WTC11 (cell line): ENCODE measurements around the gene PRR35. TPM values are rescaled to one million over a fixed set of nuclear protein-coding genes. Genes with fewer than 3 reads are reported as not detected.
A peak's percentile ranks its signal among the peaks of the same experiment; 100 is the strongest.

Experiments used
- ATAC-seq: fragments of 200-7000 bp; cut with Tn5 transposase; 2 replicates; pipeline ENCODE4 v1.10.0; 2021; ENCODE audit warnings: mild to moderate bottlenecking, moderate library complexity
- CTCF ChIA-PET: fragments of 300-600 bp; sonication (Branson Sonifier 250); formaldehyde crosslinking; loops from one replicate; lab custom pipeline; 2021; ENCODE audit warnings: antibody characterized with exemption; lab: Charles Lee
- POLR2A ChIA-PET: fragments of 350-600 bp; sonication (Branson Sonifier 250); formaldehyde crosslinking; loops from one replicate; lab custom pipeline; 2021; ENCODE audit warnings: antibody characterized with exemption; lab: Charles Lee
- DNase-seq: peaks from one replicate; pipeline ENCODE4 v3.0.0; 2021; ENCODE audit warnings: low spot score
- H3K27ac Mint-ChIP-seq: 2 replicates; pipeline ENCODE4 v1.8.0; 2021; ENCODE audit warnings: mixed read lengths
- H3K27me3 Mint-ChIP-seq: 2 replicates; pipeline ENCODE4 v1.8.0; 2021; ENCODE audit warnings: low read depth, mild to moderate bottlenecking, moderate library complexity, mixed read lengths
- H3K36me3 Mint-ChIP-seq: 2 replicates; pipeline ENCODE4 v1.8.0; 2021; ENCODE audit warnings: mixed read lengths
- H3K4me1 Mint-ChIP-seq: 2 replicates; pipeline ENCODE4 v1.8.0; 2022; ENCODE audit warnings: mixed read lengths
- H3K4me3 Mint-ChIP-seq: 2 replicates; pipeline ENCODE4 v1.8.0; 2021; ENCODE audit warnings: mild to moderate bottlenecking, moderate library complexity, mixed read lengths
- H3K9me3 Mint-ChIP-seq: 2 replicates; pipeline ENCODE4 v1.8.0; 2021; ENCODE audit warnings: mixed read lengths
- GRHL2 ChIP-seq: fragments of 250-450 bp; sonication (Bioruptor Pico); IDR thresholded peaks from 2 replicates; pipeline ENCODE4 v1.8.0; 2022; ENCODE audit warnings: mild to moderate bottlenecking, moderate library complexity; ENCODE audit not compliant: insufficient replicate concordance, severe bottlenecking
- NR2C2 ChIP-seq: sonication (generic); formaldehyde crosslinking; IDR thresholded peaks from 2 replicates; pipeline ENCODE4 v1.8.0; 2022; ENCODE audit warnings: mild to moderate bottlenecking, missing genetic modification reagents
- RORB ChIP-seq: fragments of 250-450 bp; sonication (Bioruptor Pico); IDR thresholded peaks from 2 replicates; pipeline ENCODE4 v1.9.0; 2021; ENCODE audit warnings: mild to moderate bottlenecking
- USF2 ChIP-seq: sonication (generic); formaldehyde crosslinking; IDR thresholded peaks from 2 replicates; pipeline ENCODE4 v1.8.1; 2023; ENCODE audit warnings: mild to moderate bottlenecking, missing genetic modification reagents, moderate library complexity
- ZNF138 ChIP-seq: sonication (generic); formaldehyde crosslinking; conservative IDR thresholded peaks from 2 replicates; pipeline ENCODE4 v1.8.1; 2022; ENCODE audit warnings: mild to moderate bottlenecking, moderate library complexity, missing genetic modification reagents
- ZNF232 ChIP-seq: sonication (generic); formaldehyde crosslinking; IDR thresholded peaks from 2 replicates; pipeline ENCODE4 v1.8.0; 2022; ENCODE audit warnings: mild to moderate bottlenecking, missing genetic modification reagents
- ZNF532 ChIP-seq: fragments of 250-450 bp; sonication (Bioruptor Pico); IDR thresholded peaks from 2 replicates; pipeline ENCODE4 v1.9.0; 2021; ENCODE audit warnings: mild to moderate bottlenecking, borderline replicate concordance
- total RNA-seq: library from RNA; stranded (reverse); gene quantifications from 3 replicates; pipeline ENCODE4 v1.2.3, GENCODE V29; 2021
- TF ChIP-seq, protein P1 (sequence below): sonication (generic); formaldehyde crosslinking; IDR thresholded peaks from 2 replicates; pipeline ENCODE4 v1.8.1; 2023; ENCODE audit warnings: mild to moderate bottlenecking, missing genetic modification reagents
- TF ChIP-seq, protein P2 (sequence below): fragments of 250-450 bp; sonication (Bioruptor Pico); IDR thresholded peaks from 2 replicates; pipeline ENCODE4 v1.9.0; 2021; ENCODE audit warnings: mild to moderate bottlenecking
- TF ChIP-seq, protein P3 (sequence below): sonication (generic); formaldehyde crosslinking; IDR thresholded peaks from 2 replicates; pipeline ENCODE4 v1.8.1; 2022; ENCODE audit warnings: low read depth, mild to moderate bottlenecking, moderate library complexity, missing genetic modification reagents, borderline replicate concordance
- TF ChIP-seq, protein P4 (sequence below): sonication (generic); formaldehyde crosslinking; IDR thresholded peaks from 2 replicates; pipeline ENCODE4 v1.8.1; 2023; ENCODE audit warnings: mild to moderate bottlenecking, moderate library complexity, missing genetic modification reagents

Gene PRR35
- total RNA-seq, 1 experiment from 2014 or later = 0.72 TPM

- H3K4me1 Mint-ChIP-seq = peaks cover 12% of the 10 kb centered on the region
- DNase-seq = no peak
- CTCF ChIA-PET = interaction anchor here (1.4 kb wide), 1 partner anchor 16 kb away, joined by 6 read pairs; no protein-coding TSS in a partner anchor
- H3K9me3 Mint-ChIP-seq = no peaks in the 10 kb centered on the region
- no peaks in the 10 kb centered on the region for H3K36me3 Mint-ChIP-seq
- POLR2A ChIA-PET = no interaction called here
- no peak for ATAC-seq
- H3K4me3 Mint-ChIP-seq = no peak overlapping the region
- TF ChIP-seq, protein P1, sequence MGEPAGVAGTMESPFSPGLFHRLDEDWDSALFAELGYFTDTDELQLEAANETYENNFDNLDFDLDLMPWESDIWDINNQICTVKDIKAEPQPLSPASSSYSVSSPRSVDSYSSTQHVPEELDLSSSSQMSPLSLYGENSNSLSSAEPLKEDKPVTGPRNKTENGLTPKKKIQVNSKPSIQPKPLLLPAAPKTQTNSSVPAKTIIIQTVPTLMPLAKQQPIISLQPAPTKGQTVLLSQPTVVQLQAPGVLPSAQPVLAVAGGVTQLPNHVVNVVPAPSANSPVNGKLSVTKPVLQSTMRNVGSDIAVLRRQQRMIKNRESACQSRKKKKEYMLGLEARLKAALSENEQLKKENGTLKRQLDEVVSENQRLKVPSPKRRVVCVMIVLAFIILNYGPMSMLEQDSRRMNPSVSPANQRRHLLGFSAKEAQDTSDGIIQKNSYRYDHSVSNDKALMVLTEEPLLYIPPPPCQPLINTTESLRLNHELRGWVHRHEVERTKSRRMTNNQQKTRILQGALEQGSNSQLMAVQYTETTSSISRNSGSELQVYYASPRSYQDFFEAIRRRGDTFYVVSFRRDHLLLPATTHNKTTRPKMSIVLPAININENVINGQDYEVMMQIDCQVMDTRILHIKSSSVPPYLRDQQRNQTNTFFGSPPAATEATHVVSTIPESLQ (CRISPR knock-in tag) = no peak
- TF ChIP-seq, protein P2, sequence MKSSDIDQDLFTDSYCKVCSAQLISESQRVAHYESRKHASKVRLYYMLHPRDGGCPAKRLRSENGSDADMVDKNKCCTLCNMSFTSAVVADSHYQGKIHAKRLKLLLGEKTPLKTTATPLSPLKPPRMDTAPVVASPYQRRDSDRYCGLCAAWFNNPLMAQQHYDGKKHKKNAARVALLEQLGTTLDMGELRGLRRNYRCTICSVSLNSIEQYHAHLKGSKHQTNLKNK (CRISPR knock-in tag) = no peak
- TF ChIP-seq, protein P3, sequence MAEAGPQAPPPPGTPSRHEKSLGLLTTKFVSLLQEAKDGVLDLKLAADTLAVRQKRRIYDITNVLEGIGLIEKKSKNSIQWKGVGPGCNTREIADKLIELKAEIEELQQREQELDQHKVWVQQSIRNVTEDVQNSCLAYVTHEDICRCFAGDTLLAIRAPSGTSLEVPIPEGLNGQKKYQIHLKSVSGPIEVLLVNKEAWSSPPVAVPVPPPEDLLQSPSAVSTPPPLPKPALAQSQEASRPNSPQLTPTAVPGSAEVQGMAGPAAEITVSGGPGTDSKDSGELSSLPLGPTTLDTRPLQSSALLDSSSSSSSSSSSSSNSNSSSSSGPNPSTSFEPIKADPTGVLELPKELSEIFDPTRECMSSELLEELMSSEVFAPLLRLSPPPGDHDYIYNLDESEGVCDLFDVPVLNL (CRISPR knock-in tag) = no peak
- H3K27ac Mint-ChIP-seq = no peak overlapping the region
- peaks cover 29% of the 10 kb centered on the region for H3K27me3 Mint-ChIP-seq
Observed at GRCh38 chr16:563072-563644, 3.0 kb downstream of the PRR35 start.

DNA sequence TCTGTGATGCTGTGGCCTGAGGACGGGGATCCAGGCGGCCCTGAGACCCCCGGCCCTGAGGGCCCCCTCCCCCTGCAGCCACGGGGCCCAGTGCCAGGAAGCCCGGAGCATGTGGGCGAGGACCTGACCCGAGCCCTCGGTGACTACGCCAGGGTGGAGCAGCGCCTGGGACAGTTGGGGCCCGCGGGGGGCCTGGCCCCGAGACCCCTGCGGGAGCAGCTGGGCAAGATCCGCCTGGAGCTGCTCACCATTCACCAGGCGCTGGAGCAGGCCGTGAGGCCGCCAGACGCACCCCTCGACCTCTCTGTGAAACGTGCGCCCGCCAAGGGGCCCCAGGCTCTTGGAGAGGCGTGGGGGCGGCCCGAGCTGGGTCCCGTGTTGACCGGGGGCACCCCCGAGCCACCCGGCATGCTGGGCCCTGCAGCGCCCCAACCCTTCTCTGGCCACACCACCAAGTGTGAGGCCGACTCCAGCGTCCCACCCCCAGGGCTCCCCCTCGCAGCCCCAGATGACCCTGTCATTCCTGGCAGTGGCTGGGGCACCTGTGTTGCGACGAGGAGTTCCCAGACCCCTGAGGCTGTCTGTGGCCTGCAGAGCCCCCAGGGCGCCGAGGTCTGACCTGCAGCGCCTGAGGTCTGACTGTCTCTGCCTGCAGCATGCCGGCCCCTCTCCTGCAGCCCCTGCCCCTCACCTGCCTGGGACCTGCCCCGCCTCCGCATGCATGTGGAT is 4.7 kb downstream of the PRR35 start:
- ATAC-seq (no peak), DNase-seq (no peak)
- no peak for TF ChIP-seq USF2
- TF ChIP-seq, protein P4, sequence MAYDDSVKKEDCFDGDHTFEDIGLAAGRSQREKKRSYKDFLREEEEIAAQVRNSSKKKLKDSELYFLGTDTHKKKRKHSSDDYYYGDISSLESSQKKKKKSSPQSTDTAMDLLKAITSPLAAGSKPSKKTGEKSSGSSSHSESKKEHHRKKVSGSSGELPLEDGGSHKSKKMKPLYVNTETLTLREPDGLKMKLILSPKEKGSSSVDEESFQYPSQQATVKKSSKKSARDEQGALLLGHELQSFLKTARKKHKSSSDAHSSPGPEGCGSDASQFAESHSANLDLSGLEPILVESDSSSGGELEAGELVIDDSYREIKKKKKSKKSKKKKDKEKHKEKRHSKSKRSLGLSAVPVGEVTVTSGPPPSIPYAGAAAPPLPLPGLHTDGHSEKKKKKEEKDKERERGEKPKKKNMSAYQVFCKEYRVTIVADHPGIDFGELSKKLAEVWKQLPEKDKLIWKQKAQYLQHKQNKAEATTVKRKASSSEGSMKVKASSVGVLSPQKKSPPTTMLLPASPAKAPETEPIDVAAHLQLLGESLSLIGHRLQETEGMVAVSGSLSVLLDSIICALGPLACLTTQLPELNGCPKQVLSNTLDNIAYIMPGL (CRISPR knock-in tag) = peak; percentile 32; the same call in 1 of the 2 replicates
- Mint-ChIP-seq H3K4me1 (peaks cover 19% of the 10 kb centered on the region), H3K4me3 (no peak overlapping the region), H3K9me3 (no peaks in the 10 kb centered on the region), H3K27me3 (peaks cover 14% of the 10 kb centered on the region), H3K27ac (no peak overlapping the region), H3K36me3 (no peaks in the 10 kb centered on the region)
- POLR2A ChIA-PET = no interaction called here
- CTCF ChIA-PET = interaction anchor here (0.7 to 1.0 kb wide), 3 partner anchors 12 to 77 kb away, joined by 3 read pairs; no protein-coding TSS in a partner anchor

- H3K27me3 Mint-ChIP-seq = peaks cover 14% of the 10 kb centered on the region
- POLR2A ChIA-PET = no interaction called here
- no peak for ATAC-seq
- CTCF ChIA-PET = interaction anchor here (1.0 to 2.3 kb wide), 3 partner anchors 11 to 174 kb away, joined by 3 to 18 read pairs (median 7); no protein-coding TSS in a partner anchor
- no peak overlapping the region for H3K4me3 Mint-ChIP-seq
- H3K4me1 Mint-ChIP-seq = peaks cover 19% of the 10 kb centered on the region
- H3K36me3 Mint-ChIP-seq = no peaks in the 10 kb centered on the region
- TF ChIP-seq NR2C2 (no peak), GRHL2 (no peak), USF2 (no peak), ZNF138 (CRISPR knock-in tag) (no peak), RORB (no peak), ZNF232 (CRISPR knock-in tag) (no peak), ZNF532 (CRISPR knock-in tag) (no peak)
- H3K27ac Mint-ChIP-seq = no peak overlapping the region; the same call in 1 of the 2 replicates
- DNase-seq = no peak
- H3K9me3 Mint-ChIP-seq = no peaks in the 10 kb centered on the region
Observed at GRCh38 chr16:565419-566330, 5.5 kb downstream of the PRR35 start.
